ENCODE data around the gene UBE2QL1. TPM values are rescaled to one million over a fixed set of nuclear protein-coding genes. Genes with fewer than 3 reads are reported as not detected.

The UBE2QL1 gene
- total and polyA plus RNA-seq, 2 of the 8 experiments (the other 6 are each of a cell fraction or from before 2014, with no cell fraction given), result 0.43 to 0.65 TPM

- H2BK12ac ChIP-seq (ENCODE audit: low read depth, low read length), result no peak overlapping the region
- ChIA-PET CTCF (ENCODE audit: partially characterized antibody) (no interaction called here), POLR2A (ENCODE audit: partially characterized antibody) (no interaction called here)
- H3K9ac ChIP-seq (replicated peaks in 1 of 4; ENCODE audit: extremely low read depth in 1 of 4, low read depth in 3 of 4, low read length in 3 of 4), result no peak overlapping the region
- H3K56ac ChIP-seq (replicated peaks; ENCODE audit: insufficient read length, low read depth, low read length), result no peak overlapping the region
- no peaks in the 10 kb centered on the region for H3K9me3 ChIP-seq (ENCODE audit: insufficient read depth in 2 of 2, low read depth in 1 of 2, low read length in 1 of 2)
- H3K79me2 ChIP-seq (ENCODE audit: control insufficient read depth in 1 of 2, insufficient read depth in 2 of 2, low read length in 2 of 2), result no peaks in the 10 kb centered on the region
- TF ChIP-seq E2F6 (IDR thresholded peaks at IDR 0.05) (no peak), EZH2 (IDR thresholded peaks at IDR 0.05; ENCODE audit: low read depth, low read length, severe bottlenecking) (no peak), NANOG (IDR thresholded peaks at IDR 0.05; ENCODE audit: insufficient read depth, low read depth, low read length, poor library complexity, severe bottlenecking) (no peak), BRCA1 (IDR thresholded peaks at IDR 0.05; ENCODE audit: low read depth, low read length) (no peak), MAX (IDR thresholded peaks at IDR 0.05) (no peak), BCL11A (IDR thresholded peaks at IDR 0.05; ENCODE audit: low read depth in 2 of 2, low read length in 2 of 2) (no peak), CHD2 (IDR thresholded peaks at IDR 0.05; ENCODE audit: low read length) (no peak), TAF1 (IDR thresholded peaks at IDR 0.05; ENCODE audit: low read depth, low read length) (no peak), USF2 (IDR thresholded peaks at IDR 0.05; ENCODE audit: low read length) (no peak), SIRT6 (IDR thresholded peaks at IDR 0.05; ENCODE audit: low read length) (no peak), KDM1A (IDR thresholded peaks at IDR 0.05; ENCODE audit: borderline replicate concordance, low read length) (no peak), RFX5 (IDR thresholded peaks at IDR 0.05; ENCODE audit: borderline replicate concordance, low read depth, low read length) (no peak)
- DNase-seq (ENCODE audit: low read depth in 1 of 2, low spot score in 2 of 2), result no peak
- no peak overlapping the region for H3K23ac ChIP-seq (ENCODE audit: insufficient read length)
- H3K18ac ChIP-seq (ENCODE audit: extremely low read depth, low read length), result no peak overlapping the region
- no peak overlapping the region for H4K5ac ChIP-seq (ENCODE audit: insufficient read length, low read depth, low read length)
- H3K4me3 ChIP-seq (ENCODE audit: extremely low read depth in 1 of 4, insufficient read depth in 2 of 4, low read depth in 3 of 4, low read length in 4 of 4), result no peak overlapping the region
- no peak overlapping the region for H2AK5ac ChIP-seq (ENCODE audit: low read depth, low read length)
- no peak overlapping the region for H3K27ac ChIP-seq (ENCODE audit: low read depth, low read length)
- no peak overlapping the region for H3K14ac ChIP-seq (ENCODE audit: insufficient read length)
- H2BK5ac ChIP-seq (ENCODE audit: low read depth, low read length), result no peak overlapping the region
- peaks cover 3% of the 10 kb centered on the region; the same call in 1 of the 2 replicates for H3K23me2 ChIP-seq (ENCODE audit: low read depth, low read length)
- H3K36me3 ChIP-seq (ENCODE audit: control insufficient read depth in 2 of 4, insufficient read depth in 4 of 4, low read length in 3 of 4), result no peaks in the 10 kb centered on the region
- H2BK20ac ChIP-seq (ENCODE audit: low read length), result no peak overlapping the region
- H2BK15ac ChIP-seq (ENCODE audit: low read length), result no peak overlapping the region
- H3K27me3 ChIP-seq (replicated peaks in 1 of 4; ENCODE audit: control insufficient read depth in 3 of 4, extremely low read depth in 1 of 4, insufficient read depth in 3 of 4, low read length in 3 of 4), result peaks cover 0 to 5% (median 2%) of the 10 kb centered on the region in 4 experiments; a peak in 5 of 7 replicates
- H4K91ac ChIP-seq (replicated peaks; ENCODE audit: insufficient read length, low read length), result no peak overlapping the region
- no peaks in the 10 kb centered on the region for H4K20me1 ChIP-seq (replicated peaks in 1 of 2; ENCODE audit: control insufficient read depth in 1 of 2, insufficient read depth in 2 of 2, low read length in 2 of 2)
- 95% methylated on average over 6 of the region's 6 CpGs; no CpG with 5 or more reads in 1 of the 2 experiments for WGBS, 2 experiments (ENCODE audit: extremely low coverage in 1 of 2, insufficient coverage in 1 of 2, insufficient read length in 1 of 2, insufficient replicate concordance in 2 of 2, low coverage in 1 of 2, low lambda C conversion rate in 2 of 2, missing lambda C conversion rate in 1 of 2)
- peaks cover 3 to 4% (median 3%) of the 10 kb centered on the region in 4 experiments; a peak in 6 of 7 replicates for H3K4me1 ChIP-seq (replicated peaks in 1 of 4; ENCODE audit: control insufficient read depth in 3 of 4, insufficient read depth in 4 of 4, low read length in 3 of 4)
- H2AFZ ChIP-seq (ENCODE audit: low read length), result no peak overlapping the region
- no peak overlapping the region for H3K4me2 ChIP-seq (ENCODE audit: insufficient read depth in 1 of 2, low read depth in 2 of 2, low read length in 2 of 2)
- no peak overlapping the region for H2BK120ac ChIP-seq (replicated peaks; ENCODE audit: low read depth, low read length)
- no peak for FAIRE-seq
- H4K8ac ChIP-seq (ENCODE audit: extremely low read depth, insufficient read depth, low read length), result no peak overlapping the region
- H3K4ac ChIP-seq (replicated peaks; ENCODE audit: insufficient read length, low read depth, low read length), result no peak overlapping the region
- H3K79me1 ChIP-seq (ENCODE audit: low read depth, low read length), result no peaks in the 10 kb centered on the region
Measured at GRCh38 chr5:6496636-6497035, 48.0 kb downstream of the UBE2QL1 start.

Measured in H1 (cell line).